HL-60 (cell line): ENCODE data around the gene SLC22A5.

ENCODE experiments used
- DNase-seq, 2 experiments: peaks; one replicate each; pipeline ENCODE4 v3.0.0-alpha.2; 2010 to 2020; ENCODE audit warnings: low read depth in 1 of 2, low spot score in 1 of 2
- H3K27ac ChIP-seq: fragments of 250-450 bp; sonication (Bioruptor Pico); replicated peaks from 2 replicates; pipeline ENCODE4 v1.5.1; 2020; ENCODE audit warnings: mild to moderate bottlenecking, moderate library complexity
- H3K27me3 ChIP-seq: fragments of 250-450 bp; sonication (Bioruptor Pico); 2 replicates; pipeline ENCODE4 v1.5.1; 2021; ENCODE audit warnings: mild to moderate bottlenecking, moderate library complexity; ENCODE audit not compliant: insufficient read depth, poor library complexity, severe bottlenecking
- H3K4me3 ChIP-seq: replicated peaks from 2 replicates; pipeline ENCODE4 v1.5.1; 2011; ENCODE audit warnings: mild to moderate bottlenecking, control low read depth, low read length; ENCODE audit not compliant: insufficient read depth
- CTCF ChIP-seq: IDR thresholded peaks from one replicate; pipeline ENCODE4 v1.5.1; 2011; ENCODE audit warnings: low read length, control low read depth, inconsistent platforms; ENCODE audit not compliant: insufficient read depth
- GABPA ChIP-seq: IDR thresholded peaks from 2 replicates; pipeline ENCODE4 v1.6.1; 2012; ENCODE audit warnings: low read depth
- POLR2AphosphoS5 ChIP-seq: IDR thresholded peaks from 2 replicates; pipeline ENCODE4 v1.6.1; 2012; ENCODE audit warnings: low read depth
- REST ChIP-seq: IDR thresholded peaks from 2 replicates; pipeline ENCODE4 v1.6.1; 2012; ENCODE audit warnings: low read depth; ENCODE audit not compliant: insufficient replicate concordance
- SPI1 ChIP-seq: IDR thresholded peaks from 2 replicates; pipeline ENCODE4 v1.6.1; 2012; ENCODE audit warnings: low read depth, mild to moderate bottlenecking, borderline replicate concordance

SLC22A5 gene

GRCh38 chr5:132376694-132377641 lies 7.5 kb downstream of the SLC22A5 start:
- TF ChIP-seq CTCF (no peak), REST (no peak), SPI1 (no peak), GABPA (no peak), POLR2AphosphoS5 (no peak)
- no peaks in the 10 kb centered on the region for H3K27me3 ChIP-seq
- H3K4me3 ChIP-seq = no peak overlapping the region
- no peak for DNase-seq
- no peak overlapping the region for H3K27ac ChIP-seq

GRCh38 chr5:132377738-132378137 lies 8.2 kb downstream of the SLC22A5 start:
- TF ChIP-seq REST = no peak
- no peak for TF ChIP-seq SPI1
- TF ChIP-seq CTCF = no peak
- no peak for TF ChIP-seq GABPA
- TF ChIP-seq POLR2AphosphoS5 = no peak
- no peak for DNase-seq

GRCh38 chr5:132378580-132378979 lies 9.1 kb downstream of the SLC22A5 start:
- TF ChIP-seq SPI1 = peak; percentile 7; the same call in 1 of the 2 replicates
- TF ChIP-seq POLR2AphosphoS5 = no peak
- no peak for DNase-seq
- no peaks in the 10 kb centered on the region for H3K27me3 ChIP-seq
- H3K4me3 ChIP-seq = no peak overlapping the region
- no peak overlapping the region for H3K27ac ChIP-seq

More at GRCh38 chr5:132377738-132378137, 8.2 kb downstream of the SLC22A5 start:
- no peak overlapping the region for H3K27ac ChIP-seq
- H3K4me3 ChIP-seq = no peak overlapping the region
- H3K27me3 ChIP-seq = no peaks in the 10 kb centered on the region

- no peak for DNase-seq
- no peak overlapping the region for H3K4me3 ChIP-seq
- no peaks in the 10 kb centered on the region for H3K27me3 ChIP-seq
- no peak overlapping the region for H3K27ac ChIP-seq
- TF ChIP-seq GABPA (no peak), POLR2AphosphoS5 (no peak), SPI1 (no peak), CTCF (no peak)
Observed at GRCh38 chr5:132380047-132380446, 10.5 kb downstream of the SLC22A5 start.
